Non-pigmented ciliary epithelial cell (primary cell): ENCODE results near the gene THRB.
A peak's percentile ranks its signal among the peaks of the same experiment; 100 is the strongest.
"Not testable (repeated sequence)": the region's sequence is repeated elsewhere in the genome, so short reads cannot be mapped to it uniquely, and the experiment has no call there.

ENCODE experiments used
- DNase-seq: peaks from one replicate; pipeline ENCODE4 v3.0.0-alpha.2; 2010; ENCODE audit warnings: low read depth

Gene THRB

GRCh38 chr3:24094818-24095217 is 399.8 kb downstream of the THRB start:
- DNase-seq: not testable (repeated sequence)

GRCh38 chr3:24088782-24089181 is 405.9 kb downstream of the THRB start:
- DNase-seq: no peak

- no peak for DNase-seq
Measured at GRCh38 chr3:24087469-24087868, 407.2 kb downstream of the THRB start.

GRCh38 chr3:24086617-24087404 is 407.8 kb downstream of the THRB start:
- peak; percentile 6 for DNase-seq

GRCh38 chr3:24086206-24086605 is 408.4 kb downstream of the THRB start:
- DNase-seq: no peak

GRCh38 chr3:24072193-24072592 is 422.5 kb downstream of the THRB start:
- DNase-seq: no peak

- no peak for DNase-seq
Measured at GRCh38 chr3:24069045-24069444, 425.6 kb downstream of the THRB start.

GRCh38 chr3:24067483-24067882 is 427.2 kb downstream of the THRB start:
- no peak for DNase-seq
